ENCODE measurements around the gene TEX29.

Gene TEX29

DNA sequence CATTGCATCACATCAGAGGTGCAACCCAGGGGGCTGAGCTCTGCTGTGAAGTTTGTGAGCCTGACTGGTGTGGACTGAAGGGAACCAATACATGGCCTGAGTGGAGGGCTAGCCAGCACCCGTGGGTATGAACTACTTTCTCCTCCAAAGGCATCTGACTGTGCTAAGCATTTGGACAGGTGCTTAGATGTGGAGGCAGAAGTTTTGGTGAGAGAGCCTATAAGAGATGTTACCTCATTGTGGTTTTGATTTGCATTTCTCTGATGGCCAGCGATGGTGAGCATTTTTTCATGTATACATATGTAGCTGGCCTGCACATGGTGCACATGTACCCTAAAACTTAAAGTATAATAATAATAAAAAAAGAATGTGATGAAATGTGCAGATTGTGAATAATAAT, 46.9 kb downstream of the TEX29 start:
- no peak for DNase-seq (ENCODE audit: low read depth in 1 of 2, low spot score in 1 of 2)

- no peak for DNase-seq (ENCODE audit: low read depth in 1 of 2, low spot score in 1 of 2)
Measured at GRCh38 chr13:111368091-111368490, 47.6 kb downstream of the TEX29 start.

DNA sequence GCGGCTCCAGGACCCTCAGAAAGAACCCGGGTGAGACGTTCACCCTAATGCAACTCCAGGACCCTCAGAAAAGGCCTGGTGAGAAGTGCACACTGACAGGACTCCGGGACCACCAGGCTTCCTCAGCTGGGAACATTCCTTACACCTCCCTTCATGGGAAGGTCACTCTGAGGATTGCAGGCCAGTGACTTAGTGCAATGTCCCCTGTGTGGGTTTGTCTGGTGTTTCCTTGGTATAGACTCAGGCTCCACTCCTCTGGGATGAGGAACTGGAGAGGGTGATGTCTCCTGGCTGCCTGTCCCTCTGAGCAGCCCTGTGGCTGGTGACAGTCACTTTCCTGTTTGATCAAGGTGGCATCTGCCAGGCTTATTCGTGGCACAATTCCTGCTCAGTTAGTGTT, 49.7 kb downstream of the TEX29 start:
- no peak for DNase-seq (ENCODE audit: low read depth in 1 of 2, low spot score in 1 of 2)

GRCh38 chr13:111370570-111371535, 50.4 kb downstream of the TEX29 start:
- no peak for DNase-seq (ENCODE audit: low read depth in 1 of 2, low spot score in 1 of 2)

- no peak for DNase-seq (ENCODE audit: low read depth in 1 of 2, low spot score in 1 of 2)
Measured at GRCh38 chr13:111371720-111372119, 51.3 kb downstream of the TEX29 start.

DNA sequence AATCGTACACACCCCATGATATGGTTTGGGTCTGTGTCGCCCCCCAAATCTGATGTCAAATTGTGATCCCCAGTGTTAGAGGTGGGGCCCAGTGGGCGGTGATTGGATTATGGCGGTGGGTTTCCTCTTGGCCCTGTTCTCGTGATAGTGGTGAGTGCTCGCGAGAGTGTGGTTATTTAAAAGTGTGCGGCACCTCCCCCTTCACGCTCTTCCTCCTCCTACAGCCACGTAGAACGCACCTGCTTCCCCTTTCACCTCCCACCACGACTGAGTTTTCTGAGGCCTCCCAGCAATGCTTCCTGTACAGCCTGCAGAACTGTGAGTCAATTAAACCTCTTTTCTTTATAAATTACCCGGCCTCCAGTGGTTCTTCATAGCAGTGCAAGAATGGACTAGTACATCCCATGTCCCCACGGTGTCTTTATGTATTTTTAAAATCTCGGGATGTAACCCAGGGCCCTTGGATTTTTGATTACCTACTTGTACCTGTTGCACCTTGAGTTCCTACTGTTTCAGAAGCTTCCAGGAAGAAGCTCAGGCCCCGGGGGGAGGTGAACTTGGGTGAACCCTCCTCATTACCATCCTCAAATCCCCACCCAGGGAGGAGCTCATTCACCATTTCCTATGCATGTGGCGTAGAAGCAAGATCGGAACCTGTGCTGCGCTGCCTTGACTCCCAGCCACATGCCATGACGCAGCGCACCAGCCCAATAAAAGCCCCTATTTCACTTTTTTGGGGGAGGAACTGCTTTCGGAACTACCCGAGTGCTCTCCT, 52.4 kb downstream of the TEX29 start:
- DNase-seq (ENCODE audit: low read depth in 1 of 2, low spot score in 1 of 2), result no peak

DNA sequence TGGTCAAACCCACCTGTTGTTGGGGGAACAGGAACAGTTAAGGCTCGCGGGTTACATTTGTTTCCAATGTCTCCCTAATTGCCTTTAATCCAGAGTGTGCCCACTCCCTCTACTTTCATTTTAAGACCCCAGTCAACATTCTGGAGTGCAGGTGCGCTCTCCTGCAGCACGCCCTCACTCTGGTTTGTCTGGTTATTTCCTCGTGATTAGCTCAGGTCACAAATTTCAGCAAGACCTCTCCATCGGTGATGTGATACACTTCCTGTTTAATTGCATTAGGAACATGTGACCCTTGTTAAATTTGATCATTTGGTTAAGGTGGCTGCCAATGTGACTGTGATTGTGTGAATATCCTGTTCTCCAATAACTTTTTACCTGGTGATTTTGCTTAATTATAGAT, 53.0 kb downstream of the TEX29 start:
- no peak for DNase-seq (ENCODE audit: low read depth in 1 of 2, low spot score in 1 of 2)

DNA sequence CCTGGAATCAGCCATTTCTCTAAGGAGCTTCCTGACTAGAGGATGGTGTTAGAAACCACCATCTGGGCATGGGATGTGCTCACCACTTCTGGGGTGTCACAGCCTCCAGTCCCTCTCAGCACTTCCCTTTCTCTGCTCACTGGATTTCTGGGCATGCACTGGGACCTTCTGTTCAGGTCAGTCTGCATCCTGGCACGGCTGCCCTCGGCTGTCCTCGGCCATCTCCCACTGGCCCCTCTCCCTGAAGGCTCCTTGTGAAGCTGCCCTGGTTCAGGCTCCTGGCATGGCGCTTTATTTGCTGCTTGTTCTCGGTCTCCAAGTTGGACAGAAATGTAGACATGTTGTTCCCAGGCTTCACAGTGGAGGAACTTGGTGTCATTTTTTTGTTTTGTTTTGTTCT, 60.0 kb downstream of the TEX29 start:
- no peak for DNase-seq (ENCODE audit: low read depth in 1 of 2, low spot score in 1 of 2)

DNA sequence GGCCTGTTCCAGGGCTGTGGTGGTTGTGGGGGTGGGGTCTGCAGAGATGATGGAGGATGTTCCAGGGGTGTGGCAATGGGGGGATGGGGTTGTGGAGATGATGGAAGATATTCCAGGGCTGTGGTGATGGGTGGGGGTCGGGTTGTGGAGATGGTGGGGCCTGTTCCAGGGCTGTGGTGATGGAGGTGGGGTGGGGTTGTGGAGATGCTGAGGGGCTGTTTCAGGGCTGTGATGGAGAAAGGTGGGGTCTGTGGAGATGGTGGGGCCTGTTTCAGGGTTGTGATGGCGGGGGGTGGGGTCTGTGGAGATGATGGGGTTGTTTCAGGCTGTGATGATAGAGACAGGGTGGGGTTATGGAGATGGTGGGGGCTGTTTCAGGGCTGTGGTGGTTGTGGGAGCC, 62.0 kb downstream of the TEX29 start:
- no peak for DNase-seq (ENCODE audit: low read depth in 1 of 2, low spot score in 1 of 2)

- no peak for DNase-seq (ENCODE audit: low read depth in 1 of 2, low spot score in 1 of 2)
Measured at GRCh38 chr13:111382877-111383276, 62.4 kb downstream of the TEX29 start.

DNA sequence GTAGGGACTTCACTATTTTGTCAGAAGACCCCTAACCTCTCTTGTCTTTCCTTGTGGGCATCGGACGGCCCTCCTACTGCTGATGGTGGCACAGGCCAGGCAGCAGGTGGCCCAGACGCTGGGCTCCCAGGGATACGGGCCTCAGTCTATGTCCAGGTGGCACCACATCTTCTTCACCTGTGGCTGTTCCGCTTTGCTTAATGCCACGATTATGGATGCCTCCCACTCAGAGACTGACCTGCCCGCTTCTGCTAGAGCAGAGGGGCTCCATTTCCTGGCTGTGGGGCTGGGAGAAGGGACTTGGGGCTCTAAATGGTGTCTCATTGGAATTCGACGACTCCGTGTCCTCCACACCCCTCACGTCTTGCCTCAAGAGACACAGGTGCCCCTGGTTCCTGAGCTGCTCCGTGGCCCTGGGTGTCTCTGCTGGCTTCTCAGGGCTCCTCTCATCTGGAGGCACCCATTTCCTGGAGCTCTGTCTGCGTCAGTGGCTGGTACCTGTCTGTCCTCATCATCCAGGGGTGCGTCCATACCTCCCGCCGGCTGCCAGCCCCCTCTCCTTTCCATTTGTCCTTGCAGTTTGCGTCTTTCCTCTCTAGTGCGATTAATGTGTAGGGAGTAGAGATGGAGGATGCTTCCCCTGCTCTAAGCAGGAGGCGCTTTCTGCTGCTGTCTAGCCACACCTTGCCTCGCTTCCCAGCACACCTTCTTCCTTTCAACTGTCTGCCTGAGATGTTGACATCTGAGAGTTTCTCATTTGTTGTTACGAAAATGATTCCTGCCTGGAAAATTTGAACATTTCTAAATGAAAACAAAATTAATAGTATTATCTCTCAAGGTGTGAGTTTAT, 63.4 kb downstream of the TEX29 start:
- no peak for DNase-seq (ENCODE audit: low read depth in 1 of 2, low spot score in 1 of 2)

GRCh38 chr13:111384441-111385182, 64.2 kb downstream of the TEX29 start:
- no peak for DNase-seq (ENCODE audit: low read depth in 1 of 2, low spot score in 1 of 2)

DNA sequence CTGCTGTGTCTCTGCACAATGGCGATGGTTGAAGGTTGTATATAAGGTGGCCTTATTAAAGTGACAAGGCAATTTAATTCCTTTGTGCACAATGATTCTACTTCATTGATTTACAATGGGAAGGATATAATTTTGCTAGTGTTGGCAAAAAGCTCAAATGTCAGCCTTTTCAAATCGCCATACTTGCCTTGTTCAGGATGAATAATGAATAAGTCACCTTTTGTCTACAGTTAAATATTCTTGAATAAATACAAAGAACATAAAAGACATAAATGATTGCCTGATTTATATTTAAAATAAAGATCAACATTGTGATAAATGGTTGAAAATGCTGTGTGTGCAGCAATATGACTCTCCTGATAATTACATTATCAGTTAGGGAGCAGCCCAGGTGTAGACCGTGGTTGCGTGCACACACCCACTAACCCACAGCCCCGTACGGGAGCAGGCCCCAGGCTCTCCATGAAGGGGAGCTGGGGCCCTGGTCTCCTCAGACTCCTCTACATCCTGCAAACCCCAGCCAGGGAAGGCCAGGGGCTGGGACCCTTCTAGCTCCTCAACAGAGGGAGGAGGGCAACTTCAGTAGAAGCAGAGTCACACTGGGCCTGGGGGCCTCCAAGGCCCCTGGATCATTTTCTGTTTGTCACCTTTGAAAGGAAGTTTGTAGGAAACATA, 64.9 kb downstream of the TEX29 start:
- no peak for DNase-seq (ENCODE audit: low read depth in 1 of 2, low spot score in 1 of 2)

DNA sequence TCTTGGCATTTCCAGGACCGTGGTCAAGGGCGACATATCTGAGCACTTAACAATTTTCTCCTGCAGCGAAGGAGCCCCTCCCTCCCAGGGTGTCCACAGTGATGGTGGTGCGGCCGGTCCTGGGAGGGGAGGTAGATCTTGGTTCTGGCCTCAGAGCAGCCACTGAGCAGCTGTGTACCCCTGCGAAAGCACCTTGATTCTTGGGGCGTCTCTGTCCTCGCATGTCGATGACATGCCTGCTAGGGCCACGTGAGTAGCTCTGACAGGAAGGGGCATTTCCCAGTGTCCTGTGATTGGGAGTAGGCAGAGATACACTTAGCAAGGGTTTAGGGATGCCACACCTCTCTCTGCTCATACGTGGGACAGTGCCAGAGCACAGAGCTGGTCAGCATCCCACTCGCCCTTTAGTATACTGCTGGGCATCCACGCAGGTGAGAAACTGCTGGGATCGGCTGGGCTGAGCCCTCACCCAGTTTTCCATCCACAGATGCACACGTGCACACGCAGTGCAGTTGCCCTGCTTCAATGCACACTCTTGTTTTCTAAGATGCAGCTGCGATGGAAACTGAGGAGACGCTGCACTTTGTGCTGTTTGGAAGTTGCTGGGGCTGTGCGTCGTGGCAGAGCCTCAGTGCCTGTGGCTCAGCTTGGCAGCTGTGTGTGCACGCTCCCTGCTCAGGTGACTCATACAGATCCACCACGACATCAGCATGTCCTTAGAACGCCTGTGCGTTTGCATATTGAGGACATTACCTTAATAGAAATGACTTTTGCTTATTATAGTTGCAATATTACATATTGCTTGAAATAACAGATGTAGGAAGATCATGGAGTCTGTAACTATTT, 66.8 kb downstream of the TEX29 start:
- no peak for DNase-seq (ENCODE audit: low read depth in 1 of 2, low spot score in 1 of 2)

DNA sequence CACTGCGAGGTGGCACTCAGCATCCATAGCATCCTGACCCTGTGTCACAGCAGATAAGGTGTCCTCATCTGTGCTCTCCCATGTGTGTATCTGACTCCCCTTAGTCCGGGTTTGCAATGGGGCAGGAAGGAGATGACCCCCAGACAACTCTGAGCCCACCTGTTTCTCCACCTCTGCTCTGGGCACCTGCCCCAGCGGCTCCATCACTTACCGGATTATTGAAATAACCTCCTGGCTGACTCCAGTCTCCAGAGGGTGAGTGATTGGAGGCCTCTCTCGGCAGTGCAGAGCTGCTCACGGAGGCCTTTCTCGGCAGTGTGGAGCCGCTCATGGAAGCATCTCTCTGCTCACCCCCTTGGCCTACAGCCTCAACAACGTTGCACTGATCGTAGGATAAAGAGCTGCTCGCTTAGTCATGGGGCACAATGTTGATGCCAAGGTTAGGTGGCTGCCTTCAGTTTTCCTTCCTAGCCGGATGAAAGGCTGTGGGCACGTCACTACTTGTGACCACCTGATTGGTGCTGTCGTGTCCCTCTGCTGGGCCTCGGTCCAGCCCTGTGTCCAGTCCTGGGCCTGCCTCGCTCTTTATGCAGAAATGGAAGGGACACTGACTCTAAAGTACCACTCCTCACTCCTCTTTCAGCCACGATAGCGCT, 67.6 kb downstream of the TEX29 start:
- no peak for DNase-seq (ENCODE audit: low read depth in 1 of 2, low spot score in 1 of 2)

DNA sequence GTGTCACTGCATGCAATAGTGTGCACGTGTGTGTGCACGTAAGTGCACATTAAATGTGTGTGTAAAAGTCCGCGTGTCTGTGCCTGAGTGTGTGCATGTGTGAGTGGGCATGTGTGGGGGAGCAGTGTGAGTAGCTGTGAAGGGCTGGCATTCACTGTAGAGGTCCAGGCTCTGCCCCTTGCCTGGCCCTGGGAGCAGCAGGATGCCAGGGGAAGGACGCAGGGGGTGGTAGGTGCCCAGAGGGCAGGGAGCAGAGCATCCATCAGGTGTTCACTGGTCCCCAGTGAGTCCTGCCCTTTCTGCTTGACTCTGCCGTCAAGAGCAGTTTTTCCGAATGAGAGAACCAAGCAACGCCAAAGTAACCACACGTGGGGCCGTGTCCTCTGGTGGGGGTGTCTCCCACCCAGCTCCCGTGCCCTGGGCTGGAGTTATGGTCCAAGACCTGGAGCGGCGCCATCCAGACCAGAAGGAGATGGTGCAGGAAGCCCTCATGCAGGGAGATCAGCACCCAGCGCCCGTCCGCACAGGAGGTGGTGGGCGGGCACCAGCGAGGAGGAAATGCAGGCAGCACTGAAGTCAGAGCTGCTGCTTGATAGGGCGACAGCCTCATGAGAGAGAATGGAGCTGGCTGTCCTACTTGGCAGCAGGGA, 68.5 kb downstream of the TEX29 start:
- DNase-seq (ENCODE audit: low read depth in 1 of 2, low spot score in 1 of 2), result no peak

- DNase-seq (ENCODE audit: low read depth in 1 of 2, low spot score in 1 of 2), result no peak
Measured at GRCh38 chr13:111389621-111390521, 69.4 kb downstream of the TEX29 start.
